ENCODE results near the gene MRPL53. TPM values are rescaled to one million over a fixed set of nuclear protein-coding genes. Genes with fewer than 3 reads are reported as not detected.

Gene MRPL53
- total RNA-seq, 4 donors from 2014 or later, result 26.5 to 48.7 (median 41.5) TPM

GRCh38 chr2:74441690-74442482, 30.6 kb downstream of the MRPL53 start, which contains the start of gene RTKN:
Gene RTKN (minus strand): TSS chr2:74441937. CDS start chr2:74441816, 121 bp downstream.
- ATAC-seq, result no peak
- peak within 1 kb of the TSS; percentile 55 to 65 (median 58) for H3K4me3 ChIP-seq
- in situ Hi-C loops (cut with MboI; ENCODE audit: low sequenced_read_pairs in 4 of 4) (no loop called here), intact Hi-C loops (cut with DNase I; ENCODE audit: low total_unique reads) (no loop called here)
- TF ChIP-seq POLR2A (IDR thresholded peaks at IDR 0.05) (no peak), CTCF (IDR thresholded peaks at IDR 0.05 in 4 of 5, conservative IDR thresholded peaks at IDR 0.05 in 1 of 5) (no peak)
- H3K4me1 ChIP-seq, result peaks cover 20 to 30% of the 10 kb centered on the region in 2 donors
- peak in 1 of 2 donors; percentile 35 for DNase-seq
- no peaks in the 10 kb centered on the region for H3K36me3 ChIP-seq
- no peaks in the 10 kb centered on the region for H3K9me3 ChIP-seq
- peak within 1 kb of the TSS; percentile 68 to 85 (median 73) for H3K27ac ChIP-seq
- peaks cover 6 to 32% (median 7%) of the 10 kb centered on the region in 3 donors for H3K27me3 ChIP-seq

DNA sequence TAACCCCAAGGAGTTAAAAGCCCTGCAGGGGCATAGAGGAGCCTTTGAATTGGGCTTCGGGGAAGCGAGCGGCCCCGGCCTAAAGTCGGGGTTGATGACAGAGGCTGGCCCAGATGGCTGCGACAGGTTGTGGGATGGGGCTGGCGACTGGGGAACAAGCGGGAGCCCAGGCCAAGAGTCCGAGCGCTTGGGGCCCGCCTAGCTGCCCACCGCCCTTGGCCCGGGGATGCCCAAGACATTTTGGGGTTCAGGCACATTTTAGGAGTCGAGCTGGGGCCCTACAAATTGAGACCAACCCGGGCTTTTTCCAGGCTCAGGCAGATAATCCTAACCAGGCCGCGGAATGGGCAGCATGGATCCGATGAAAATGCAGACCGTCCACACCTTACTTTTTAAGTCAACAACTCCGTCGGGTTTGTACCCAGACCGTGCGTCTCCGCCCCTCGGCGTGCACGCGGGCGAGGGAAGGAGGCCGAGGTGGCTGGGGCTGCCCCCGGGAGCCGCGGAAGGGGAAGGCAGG, 31.2 kb downstream of the MRPL53 start:
- Histone ChIP-seq H3K4me1 (peaks cover 20 to 30% of the 10 kb centered on the region in 2 donors), H3K4me3 (peak overlapping the region; percentile 55 to 65 (median 58)), H3K36me3 (no peaks in the 10 kb centered on the region), H3K27me3 (peaks cover 6 to 32% (median 7%) of the 10 kb centered on the region in 3 donors), H3K27ac (peak overlapping the region; percentile 68 to 85 (median 73)), H3K9me3 (no peaks in the 10 kb centered on the region)
- intact Hi-C loops (cut with DNase I; ENCODE audit: low total_unique reads) (no loop called here), in situ Hi-C loops (cut with MboI; ENCODE audit: low sequenced_read_pairs in 4 of 4) (no loop called here)
- ATAC-seq (no peak), DNase-seq (no peak)
- TF ChIP-seq POLR2A (IDR thresholded peaks at IDR 0.05), result no peak
- TF ChIP-seq CTCF (IDR thresholded peaks at IDR 0.05 in 4 of 5, conservative IDR thresholded peaks at IDR 0.05 in 1 of 5), result no peak

DNA sequence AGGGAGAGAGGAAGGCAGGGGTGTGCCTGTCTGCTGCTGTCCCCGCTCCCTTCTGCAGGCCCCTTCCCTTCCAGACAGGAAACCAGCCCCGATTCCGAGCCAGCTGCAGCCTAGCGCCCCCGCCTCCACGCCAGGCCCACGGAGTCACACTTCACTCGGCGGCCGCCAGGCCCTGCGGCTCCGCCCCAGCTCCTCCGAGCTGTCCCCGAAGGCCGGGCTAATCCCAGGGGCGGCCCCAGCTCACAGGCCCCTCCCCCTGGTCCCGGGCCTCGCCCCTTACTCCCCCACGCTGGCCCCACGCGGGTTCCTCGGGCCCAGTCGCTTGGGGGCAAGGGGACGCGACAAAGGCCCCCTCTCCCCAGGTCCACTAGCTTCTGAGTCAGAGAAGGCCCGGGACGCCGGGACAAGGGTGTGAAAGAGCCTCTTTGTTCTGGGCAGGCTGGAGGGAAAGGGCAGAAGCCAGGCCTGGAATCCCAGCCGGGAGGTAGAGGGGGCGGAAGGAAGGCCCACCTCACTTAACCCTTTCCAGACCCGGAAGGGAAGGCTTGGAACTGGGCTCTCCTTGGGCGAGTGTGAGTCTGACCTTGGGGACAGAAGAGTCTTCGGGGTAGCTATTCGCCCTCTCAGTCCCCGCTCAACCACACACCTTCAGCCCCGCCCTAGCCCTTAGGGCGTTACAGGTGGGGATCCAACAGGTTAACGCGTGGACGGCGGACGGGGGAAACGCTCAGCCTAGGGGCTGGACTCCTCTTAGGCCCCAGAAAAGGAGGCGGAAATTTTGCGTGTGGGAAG, 31.9 kb downstream of the MRPL53 start:
- DNase-seq (peak; percentile 64 to 69), ATAC-seq (peak; percentile 77)
- H3K4me1 ChIP-seq, result peaks cover 20 to 30% of the 10 kb centered on the region in 2 donors

More for the DNA sequence above, 31.9 kb downstream of the MRPL53 start:
- peaks cover 6 to 32% (median 7%) of the 10 kb centered on the region in 3 donors for H3K27me3 ChIP-seq
- intact Hi-C loops (cut with DNase I; ENCODE audit: low total_unique reads), result no loop called here
- no peaks in the 10 kb centered on the region for H3K36me3 ChIP-seq
- peak; percentile 27 to 39 for TF ChIP-seq POLR2A (IDR thresholded peaks at IDR 0.05)
- peak in 3 of 5 experiments; percentile 22 to 51 (median 43) for TF ChIP-seq CTCF (IDR thresholded peaks at IDR 0.05 in 4 of 5, conservative IDR thresholded peaks at IDR 0.05 in 1 of 5)
- no peaks in the 10 kb centered on the region for H3K9me3 ChIP-seq
- in situ Hi-C loops (cut with MboI; ENCODE audit: low sequenced_read_pairs in 4 of 4), result no loop called here
- H3K27ac ChIP-seq, result peak overlapping the region; percentile 68 to 85 (median 73)
- H3K4me3 ChIP-seq, result peak overlapping the region; percentile 55 to 65 (median 58)

Data from gastrocnemius medialis (tissue), 4 donors.